IMR-90 (cell line): ENCODE measurements around the gene DCST2. TPM values are rescaled to one million over a fixed set of nuclear protein-coding genes. Genes with fewer than 3 reads are reported as not detected.

Source experiments
- ATAC-seq: fragments of 200-7000 bp; cut with Tn5 transposase; 2 replicates; pipeline ENCODE4 v1.9.1; 2020; ENCODE audit warnings: low read depth, mild to moderate bottlenecking, moderate library complexity
- BruUV-seq: library from RNA; stranded (reverse); fragments of 400-500 nt; replicated peaks from 2 replicates; lab custom pipeline; 2021; lab: Mats Ljungman, UMichigan
- CTCF ChIA-PET: fragments of 300-600 bp; formaldehyde crosslinking; extraction: SDS; loops from one replicate; lab custom pipeline; 2021; ENCODE audit warnings: antibody characterized with exemption; lab: Yijun Ruan, JAX
- POLR2A ChIA-PET: fragments of 300-600 bp; sonication (Branson Sonifier 250); formaldehyde crosslinking; loops from one replicate; lab custom pipeline; 2022; ENCODE audit warnings: antibody characterized with exemption; ENCODE audit not compliant: unreplicated experiment; lab: Charles Lee
- DNase-seq: peaks from one replicate; pipeline ENCODE4 v3.0.0; 2013
- H2AFZ ChIP-seq: replicated peaks from 2 replicates; pipeline ENCODE3; 2013; ENCODE audit warnings: low read length, mild to moderate bottlenecking; ENCODE audit not compliant: poor library complexity
- H2AK5ac ChIP-seq: 2 replicates; pipeline ENCODE4 v1.6.1; 2013; ENCODE audit warnings: low read depth, low read length, inconsistent platforms
- H2AK9ac ChIP-seq: replicated peaks from 2 replicates; pipeline ENCODE3; 2013; ENCODE audit warnings: mild to moderate bottlenecking, low read depth, low read length, moderate library complexity; ENCODE audit not compliant: poor library complexity
- H2BK120ac ChIP-seq: 2 replicates; pipeline ENCODE4 v1.6.1; 2013; ENCODE audit warnings: low read depth, low read length, inconsistent platforms
- H2BK15ac ChIP-seq: 3 replicates; pipeline ENCODE4 v1.6.1; 2013; ENCODE audit warnings: low read depth, low read length, inconsistent platforms
- H2BK20ac ChIP-seq: 2 replicates; pipeline ENCODE4 v1.6.1; 2013; ENCODE audit warnings: low read depth, mild to moderate bottlenecking, inconsistent platforms, low read length, moderate library complexity
- H2BK5ac ChIP-seq: 2 replicates; pipeline ENCODE4 v1.6.1; 2013; ENCODE audit warnings: mild to moderate bottlenecking, low read depth, low read length, inconsistent platforms; ENCODE audit not compliant: poor library complexity, severe bottlenecking
- H3K14ac ChIP-seq: replicated peaks from 2 replicates; pipeline ENCODE4 v1.6.1; 2013; ENCODE audit warnings: low read depth, low read length, inconsistent platforms
- H3K18ac ChIP-seq: 2 replicates; pipeline ENCODE4 v1.6.1; 2013; ENCODE audit warnings: low read depth, low read length, control low read depth
- H3K23ac ChIP-seq: 2 replicates; pipeline ENCODE4 v1.6.1; 2013; ENCODE audit warnings: low read depth, low read length, inconsistent platforms
- H3K27ac ChIP-seq: 2 replicates; pipeline ENCODE4 v1.5.1; 2013; ENCODE audit warnings: mild to moderate bottlenecking, control low read depth, low read length; ENCODE audit not compliant: insufficient read depth
- H3K27me3 ChIP-seq: 2 replicates; pipeline ENCODE4 v1.6.1; 2013; ENCODE audit warnings: low read length; ENCODE audit not compliant: control insufficient read depth, insufficient read depth
- H3K36me3 ChIP-seq: 2 replicates; pipeline ENCODE4 v1.6.1; 2013; ENCODE audit warnings: low read length, mixed read lengths; ENCODE audit not compliant: control insufficient read depth, insufficient read depth
- H3K4ac ChIP-seq: 2 replicates; pipeline ENCODE4 v1.6.1; 2013; ENCODE audit warnings: low read depth, low read length, inconsistent platforms
- H3K4me1 ChIP-seq: 2 replicates; pipeline ENCODE4 v1.6.1; 2013; ENCODE audit warnings: low read length, mixed read lengths; ENCODE audit not compliant: control insufficient read depth, insufficient read depth
- H3K4me2 ChIP-seq: 2 replicates; pipeline ENCODE4 v1.6.1; 2013; ENCODE audit warnings: low read depth, mild to moderate bottlenecking, control low read depth, low read length, moderate library complexity
- H3K4me3 ChIP-seq: 2 replicates; pipeline ENCODE4 v1.5.1; 2013; ENCODE audit warnings: low read depth, mild to moderate bottlenecking, control low read depth, low read length, moderate library complexity; ENCODE audit not compliant: insufficient read depth
- H3K56ac ChIP-seq: 2 replicates; pipeline ENCODE4 v1.6.1; 2013; ENCODE audit warnings: low read length, inconsistent platforms; ENCODE audit not compliant: insufficient read depth; ENCODE audit errors: extremely low read depth
- H3K79me1 ChIP-seq, 2 experiments: 2 replicates each; pipeline ENCODE4 v1.6.1; 2013; ENCODE audit warnings: low read length in 2 of 2, inconsistent platforms in 1 of 2, low read depth in 1 of 2
- H3K9ac ChIP-seq: 2 replicates; pipeline ENCODE4 v1.6.1; 2013; ENCODE audit warnings: low read depth, low read length, control low read depth
- H3K9me1 ChIP-seq: 2 replicates; pipeline ENCODE4 v1.6.1; 2013; ENCODE audit warnings: low read length, inconsistent platforms; ENCODE audit not compliant: insufficient read depth
- H3K9me3 ChIP-seq: 2 replicates; pipeline ENCODE4 v1.6.1; 2013; ENCODE audit warnings: low read length; ENCODE audit not compliant: control insufficient read depth, insufficient read depth
- H4K20me1 ChIP-seq: 2 replicates; pipeline ENCODE4 v1.6.1; 2013; ENCODE audit warnings: low read length, inconsistent platforms; ENCODE audit not compliant: insufficient read depth
- H4K5ac ChIP-seq: 2 replicates; pipeline ENCODE4 v1.6.1; 2013; ENCODE audit warnings: mild to moderate bottlenecking, low read depth, low read length, control low read depth
- H4K8ac ChIP-seq, 2 experiments: 2 replicates each; pipeline ENCODE4 v1.6.1; 2013; ENCODE audit warnings: low read depth in 2 of 2, low read length in 2 of 2, control low read depth in 1 of 2, inconsistent platforms in 1 of 2
- H4K91ac ChIP-seq: 2 replicates; pipeline ENCODE4 v1.6.1; 2013; ENCODE audit warnings: low read depth, low read length, inconsistent platforms; ENCODE audit not compliant: insufficient read depth
- BHLHE40 ChIP-seq: fragments of 150-350 bp; IDR thresholded peaks from 2 replicates; pipeline ENCODE4 v1.6.1; 2016; ENCODE audit warnings: mild to moderate bottlenecking, low read depth, low read length
- CTCF ChIP-seq: conservative IDR thresholded peaks from 2 replicates; pipeline ENCODE4 v1.5.1; 2012; ENCODE audit warnings: mild to moderate bottlenecking, low read depth, low read length, improper control_type of control experiment
- FOS ChIP-seq: fragments of 150-350 bp; IDR thresholded peaks from 2 replicates; pipeline ENCODE4 v1.6.1; 2016; ENCODE audit warnings: low read depth, low read length
- MAFK ChIP-seq: IDR thresholded peaks from 2 replicates; pipeline ENCODE4 v1.6.1; 2012; ENCODE audit warnings: low read depth, low read length, improper control_type of control experiment
- MAZ ChIP-seq: IDR thresholded peaks from 2 replicates; pipeline ENCODE4 v1.6.1; 2012; ENCODE audit warnings: low read depth, mild to moderate bottlenecking, low read length, improper control_type of control experiment, moderate library complexity, borderline replicate concordance
- MXI1 ChIP-seq: IDR thresholded peaks from 2 replicates; pipeline ENCODE4 v1.6.1; 2012; ENCODE audit warnings: low read depth, mild to moderate bottlenecking, low read length, moderate library complexity, borderline replicate concordance
- NFE2L2 ChIP-seq: fragments of 150-350 bp; IDR thresholded peaks from 2 replicates; pipeline ENCODE4 v1.6.1; 2016; ENCODE audit warnings: low read depth, mild to moderate bottlenecking, low read length
- RAD21 ChIP-seq: IDR thresholded peaks from 2 replicates; pipeline ENCODE4 v1.6.1; 2012; ENCODE audit warnings: low read length, improper control_type of control experiment
- RFX5 ChIP-seq: IDR thresholded peaks from 2 replicates; pipeline ENCODE4 v1.8.0; 2012; ENCODE audit warnings: low read depth, mild to moderate bottlenecking, low read length, moderate library complexity
- USF2 ChIP-seq: fragments of 150-350 bp; IDR thresholded peaks from 2 replicates; pipeline ENCODE4 v1.6.1; 2017; ENCODE audit warnings: mild to moderate bottlenecking, antibody characterized with exemption, low read length, low read depth
- WGBS, 2 experiments: methylation state at CpG; one replicate each; pipeline versions ENCODE4 v1.1.5 to v1.1.7; 2013; ENCODE audit warnings: missing lambda C conversion rate in 2 of 2; ENCODE audit not compliant: insufficient read length in 1 of 2; ENCODE audit errors: extremely low coverage in 2 of 2; 5-methylcytosine and 5-hydroxymethylcytosine counted together
- dilution Hi-C: fragments of 300-500 bp; cut with HindIII; formaldehyde crosslinking; loops from one replicate; pipeline ENCODE4 v1.14.3; 2018; ENCODE audit warnings: low sequenced_read_pairs; ENCODE audit not compliant: unreplicated experiment
- in situ Hi-C: fragments of 300-500 bp; cut with MboI; formaldehyde crosslinking; loops from 3 replicates; pipeline ENCODE4 v1.14.3; 2019; ENCODE audit warnings: low sequenced_read_pairs, inconsistent platforms, mixed read lengths
- intact Hi-C: fragments of 100-400 bp; cut with micrococcal nuclease; formaldehyde crosslinking; loops from 2 replicates; pipeline ENCODE4 v1.10.0; 2022
- polyA plus RNA-seq, 3 experiments: library from polyadenylated mRNA; depleted of rRNA; stranded (reverse); fragments of >200 nt; gene quantifications; 2 replicates each; pipeline ENCODE4 v1.2.3, GENCODE V29; 2012; ENCODE audit warnings: low replicate concordance in 1 of 3
- total RNA-seq: library from RNA; depleted of rRNA; stranded (reverse); fragments of >200 nt; gene quantifications from 2 replicates; pipeline ENCODE4 v1.2.3, GENCODE V29; 2012
- TF ChIP-seq, protein P1 (sequence below): fragments of 150-350 bp; IDR thresholded peaks from 2 replicates; pipeline ENCODE4 v1.6.1; 2016; ENCODE audit warnings: low read depth, mild to moderate bottlenecking, low read length, moderate library complexity, borderline replicate concordance

Gene DCST2
- total and polyA plus RNA-seq, 2 of the 4 experiments (the other 2 are of a cell fraction): 0.14 TPM; not detected in 1

DNA sequence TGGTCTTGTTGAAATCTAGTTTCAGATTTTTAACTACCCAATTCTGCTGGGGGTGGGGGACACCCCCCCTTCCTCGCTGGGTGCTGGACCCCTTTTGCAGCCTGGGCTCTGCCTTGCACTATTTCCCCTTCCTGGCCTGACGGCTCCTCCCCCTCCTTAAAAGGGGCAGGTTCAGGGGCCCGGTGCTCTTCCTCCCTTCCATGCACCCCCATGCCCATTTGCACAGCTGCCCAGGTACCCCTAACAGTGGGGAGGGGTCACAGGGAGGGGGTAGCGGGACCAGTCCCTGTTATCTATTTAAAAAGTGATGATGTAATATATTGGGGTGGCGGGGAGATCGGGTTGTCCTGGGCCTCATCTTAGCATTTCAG is 15.7 kb downstream of the DCST2 start:
- dilution Hi-C loops (no loop called here), in situ Hi-C loops (no loop called here)

More for the DNA sequence above, 15.7 kb downstream of the DCST2 start:
- Histone ChIP-seq H3K14ac (peak overlapping the region; percentile 16; the same call in 1 of the 2 replicates), H4K8ac (peak overlapping the region in 1 of 2 experiments; percentile 70; a peak in 2 of 4 replicates), H3K79me1 (peaks cover 0 to 10% of the 10 kb centered on the region in 2 experiments; a peak in 1 of 4 replicates), H3K18ac (no peak overlapping the region), H3K4me2 (peak overlapping the region; percentile 71), H3K4ac (no peak overlapping the region), H3K4me1 (peaks cover 6% of the 10 kb centered on the region; the same call in 1 of the 2 replicates), H3K23ac (no peak overlapping the region), H2AK9ac (peak overlapping the region; percentile 50), H4K91ac (no peak overlapping the region), H2BK5ac (no peak overlapping the region), H3K4me3 (no peak overlapping the region), H3K9me1 (peaks cover 2% of the 10 kb centered on the region; the same call in 1 of the 2 replicates), H2AK5ac (0 out of 2 replicates have a peak overlapping the region, but pooled peaks have one; percentile 20), H3K27ac (no peak overlapping the region), H3K56ac (no peak overlapping the region), H2BK15ac (no peak overlapping the region), H4K5ac (no peak overlapping the region), H2BK120ac (no peak overlapping the region), H2AFZ (peak overlapping the region; percentile 91), H2BK20ac (no peak overlapping the region), H4K20me1 (peaks cover 5% of the 10 kb centered on the region), H3K9ac (peak overlapping the region; percentile 50; the same call in 1 of the 2 replicates), H3K9me3 (no peaks in the 10 kb centered on the region), H3K27me3 (no peaks in the 10 kb centered on the region), H3K36me3 (peaks cover 22% of the 10 kb centered on the region)
- intact Hi-C loops: loop anchor here (1.0 kb wide), 1 partner anchor 62 kb away; the partner anchor contains the start of gene PBXIP1
- no TSS peak for BruUV-seq
- POLR2A ChIA-PET: interaction anchor here (0.6 kb wide), 1 partner anchor 62 kb away, joined by 7 read pairs; the partner anchor contains the start of gene PBXIP1
- WGBS, 2 experiments: 0% methylated on average over 1 of the region's 6 CpGs; no CpG with 5 or more reads in 1 of the 2 experiments
- no peak for TF ChIP-seq MAFK
- no peak for TF ChIP-seq RAD21
- TF ChIP-seq CTCF: no peak
- no peak for TF ChIP-seq RFX5
- TF ChIP-seq FOS: no peak
- TF ChIP-seq NFE2L2: no peak
- TF ChIP-seq USF2: no peak
- TF ChIP-seq BHLHE40: no peak
- TF ChIP-seq MXI1: no peak
- no peak for TF ChIP-seq MAZ
- TF ChIP-seq, protein P1, sequence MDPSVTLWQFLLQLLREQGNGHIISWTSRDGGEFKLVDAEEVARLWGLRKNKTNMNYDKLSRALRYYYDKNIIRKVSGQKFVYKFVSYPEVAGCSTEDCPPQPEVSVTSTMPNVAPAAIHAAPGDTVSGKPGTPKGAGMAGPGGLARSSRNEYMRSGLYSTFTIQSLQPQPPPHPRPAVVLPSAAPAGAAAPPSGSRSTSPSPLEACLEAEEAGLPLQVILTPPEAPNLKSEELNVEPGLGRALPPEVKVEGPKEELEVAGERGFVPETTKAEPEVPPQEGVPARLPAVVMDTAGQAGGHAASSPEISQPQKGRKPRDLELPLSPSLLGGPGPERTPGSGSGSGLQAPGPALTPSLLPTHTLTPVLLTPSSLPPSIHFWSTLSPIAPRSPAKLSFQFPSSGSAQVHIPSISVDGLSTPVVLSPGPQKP: no peak
- ATAC-seq (no peak), DNase-seq (no peak)
- CTCF ChIA-PET: interaction anchor here (1.0 to 2.3 kb wide), 6 partner anchors 11 to 49 kb away, joined by 3 to 7 read pairs (median 4); no protein-coding TSS in a partner anchor
